Breast epithelium (tissue), 3 donors: ENCODE results near the gene HENMT1.

Experiments
- POLR2AphosphoS5 ChIP-seq, 3 donors: sonication (generic); formaldehyde crosslinking; IDR thresholded peaks; one replicate each; pipeline ENCODE4 v1.6.1; 2017; ENCODE audit warnings: antibody characterized with exemption in 3 of 3
- TF ChIP-seq, protein P1 (sequence below), 3 donors: fragments of 450-650 bp; IDR thresholded peaks; one replicate each; pipeline ENCODE4 v1.5.1; 2016 to 2017; ENCODE audit warnings: antibody characterized with exemption in 3 of 3, mild to moderate bottlenecking in 3 of 3, moderate library complexity in 3 of 3

DNA sequence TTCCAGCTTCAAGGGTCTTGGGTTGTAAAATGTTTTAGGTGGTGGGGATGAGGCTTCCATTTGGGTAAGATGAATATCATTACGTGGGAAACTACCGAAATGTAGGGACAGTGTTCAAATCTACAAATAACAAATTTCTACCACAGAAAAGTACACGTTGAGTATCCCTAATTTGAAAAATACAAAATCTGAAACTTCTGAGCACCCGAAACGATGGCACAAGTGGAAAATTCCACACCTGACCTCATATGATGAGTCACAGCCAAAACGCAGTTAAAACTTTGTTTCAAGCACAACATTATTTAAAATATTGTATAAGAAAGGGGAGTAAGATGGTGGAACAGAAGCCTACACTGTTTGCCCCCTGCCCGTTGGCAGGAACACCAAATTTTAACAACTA is 8.8 kb upstream of the HENMT1 start:
- TF ChIP-seq, protein P1, sequence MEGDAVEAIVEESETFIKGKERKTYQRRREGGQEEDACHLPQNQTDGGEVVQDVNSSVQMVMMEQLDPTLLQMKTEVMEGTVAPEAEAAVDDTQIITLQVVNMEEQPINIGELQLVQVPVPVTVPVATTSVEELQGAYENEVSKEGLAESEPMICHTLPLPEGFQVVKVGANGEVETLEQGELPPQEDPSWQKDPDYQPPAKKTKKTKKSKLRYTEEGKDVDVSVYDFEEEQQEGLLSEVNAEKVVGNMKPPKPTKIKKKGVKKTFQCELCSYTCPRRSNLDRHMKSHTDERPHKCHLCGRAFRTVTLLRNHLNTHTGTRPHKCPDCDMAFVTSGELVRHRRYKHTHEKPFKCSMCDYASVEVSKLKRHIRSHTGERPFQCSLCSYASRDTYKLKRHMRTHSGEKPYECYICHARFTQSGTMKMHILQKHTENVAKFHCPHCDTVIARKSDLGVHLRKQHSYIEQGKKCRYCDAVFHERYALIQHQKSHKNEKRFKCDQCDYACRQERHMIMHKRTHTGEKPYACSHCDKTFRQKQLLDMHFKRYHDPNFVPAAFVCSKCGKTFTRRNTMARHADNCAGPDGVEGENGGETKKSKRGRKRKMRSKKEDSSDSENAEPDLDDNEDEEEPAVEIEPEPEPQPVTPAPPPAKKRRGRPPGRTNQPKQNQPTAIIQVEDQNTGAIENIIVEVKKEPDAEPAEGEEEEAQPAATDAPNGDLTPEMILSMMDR (IDR thresholded peaks at IDR 0.05) = no peak
- no peak for TF ChIP-seq POLR2AphosphoS5 (IDR thresholded peaks at IDR 0.05)
